Measurements from ENCODE around the gene FAM204A.

DNA sequence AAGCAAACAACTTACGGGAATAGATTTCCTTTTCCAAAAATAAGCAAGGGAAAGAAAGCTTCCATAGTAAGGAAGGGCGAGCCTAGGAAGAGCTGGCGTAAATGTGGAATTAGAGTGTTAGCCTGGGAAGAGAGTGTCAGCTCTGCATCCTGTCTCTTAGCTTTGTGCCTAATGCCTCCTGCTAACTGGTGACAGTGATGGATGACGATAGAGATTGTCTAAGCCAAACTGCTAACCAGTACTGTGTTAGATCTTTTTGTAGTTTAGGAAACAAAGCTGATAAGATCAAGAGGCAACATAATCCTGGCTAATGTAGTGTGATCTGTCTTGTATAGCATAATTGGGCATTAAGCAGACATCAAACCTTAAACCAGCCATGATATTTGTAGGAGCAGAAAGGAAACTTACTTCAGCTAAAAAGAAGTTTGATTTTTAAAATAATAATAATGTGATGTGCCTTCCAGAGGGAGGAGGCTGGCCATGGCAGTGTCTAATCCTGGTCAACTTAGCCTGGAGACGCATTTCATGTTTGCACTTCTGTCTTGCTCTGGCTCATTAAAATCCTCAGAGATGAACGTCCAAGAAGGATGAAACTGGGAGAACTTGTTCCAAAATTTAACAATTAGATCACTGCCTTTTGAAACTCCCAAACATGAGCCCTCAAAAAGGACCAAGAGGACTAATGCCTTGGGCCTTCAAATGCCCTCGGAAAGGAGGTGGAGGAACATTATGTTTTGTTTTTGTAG, 85.1 kb downstream of the FAM204A start:
- no peak for TF ChIP-seq CTCF (conservative IDR thresholded peaks at IDR 0.05; ENCODE audit: low read depth, low read length)
- TF ChIP-seq EZH2 (IDR thresholded peaks at IDR 0.05; ENCODE audit: low read length, unreplicated experiment), result no peak
- no peak for TF ChIP-seq EZH2phosphoT487 (IDR thresholded peaks at IDR 0.05; ENCODE audit: borderline replicate concordance, low read length)
